Heart right ventricle (tissue), 16 donors: ENCODE data around the gene ANKRD33B. TPM values are rescaled to one million over a fixed set of nuclear protein-coding genes. Genes with fewer than 3 reads are reported as not detected.

Source experiments
- ATAC-seq, 8 donors: fragments of 200-7000 bp; cut with Tn5 transposase; one replicate each; pipeline ENCODE4 v1.9.1; 2020; ENCODE audit warnings: mild to moderate bottlenecking in 8 of 8, moderate library complexity in 8 of 8, moderate number of reproducible peaks in 1 of 8
- DNase-seq, 2 donors: peaks; one replicate each; pipeline ENCODE4 v3.0.0-alpha.2; 2020
- H3K27ac ChIP-seq, 10 donors: fragments of 200-600 bp; sonication (generic) in 2 of 10; one replicate each; pipeline versions ENCODE4 v1.5.0 to v1.8.0; 2020 to 2022; ENCODE audit warnings: mild to moderate bottlenecking in 3 of 10
- H3K27me3 ChIP-seq, 7 donors: fragments of 200-600 bp; one replicate each; pipeline ENCODE4 v1.8.0; 2021 to 2022; ENCODE audit warnings: mild to moderate bottlenecking in 2 of 7
- H3K36me3 ChIP-seq, 9 donors: fragments of 200-600 bp; sonication (generic) in 1 of 9; one replicate each; pipeline versions ENCODE4 v1.5.0 to v1.8.0; 2020 to 2022; ENCODE audit warnings: mild to moderate bottlenecking in 2 of 9
- H3K4me1 ChIP-seq, 9 donors: fragments of 200-600 bp; sonication (generic) in 1 of 9; one replicate each; pipeline versions ENCODE4 v1.5.0 to v1.8.0; 2020 to 2022; ENCODE audit warnings: mild to moderate bottlenecking in 4 of 9
- H3K4me3 ChIP-seq, 10 donors: fragments of 200-600 bp; sonication (generic) in 2 of 10; one replicate each; pipeline versions ENCODE4 v1.5.0 to v1.8.0; 2020 to 2022; ENCODE audit warnings: mild to moderate bottlenecking in 7 of 10, moderate library complexity in 2 of 10
- H3K9me3 ChIP-seq, 11 donors: fragments of 200-600 bp in 10 of 11; sonication (generic) in 2 of 11; one replicate each; pipeline versions ENCODE4 v1.5.0 to v1.8.0; 2013 to 2022; ENCODE audit warnings: mild to moderate bottlenecking in 2 of 11, control low read depth in 1 of 11, moderate library complexity in 1 of 11
- WGBS, 2 donors: extraction: QIAGEN DNeasy Blood & Tissue Kit; methylation state at CpG; one replicate each; pipeline ENCODE4 v1.1.7; 2013; ENCODE audit warnings: inconsistent platforms in 1 of 2; 5-methylcytosine and 5-hydroxymethylcytosine counted together
- intact Hi-C, 10 donors: fragments of 100-400 bp; cut with DNase I; formaldehyde crosslinking; loops; one replicate each; pipeline versions ENCODE4 v1.11.1 to v1.14.2; 2022
- polyA plus RNA-seq, 2 donors: library from polyadenylated mRNA; stranded (reverse); fragments of 200-250 nt; gene quantifications; one replicate each; pipeline ENCODE4 v1.2.3, GENCODE V29; 2013
- total RNA-seq, 10 donors: library from RNA; stranded (reverse); fragmentation: NEBNext Ultra II Directional in 3 of 10; extraction: Animal tissue kit (Norgen Biotek cat#: 25700) in 3 of 10; gene quantifications; one replicate each; pipeline versions ENCODE4 v1.2.1 to v1.2.4, GENCODE V29; 2021 to 2023
- TF ChIP-seq, protein P1 (sequence below), 9 donors: fragments of 200-600 bp; sonication (generic) in 2 of 9; IDR thresholded peaks; one replicate each; pipeline versions ENCODE4 v1.5.0 to v1.8.0; 2021 to 2022; ENCODE audit warnings: antibody characterized with exemption in 9 of 9, mild to moderate bottlenecking in 5 of 9, moderate library complexity in 1 of 9
- donor health status: Arrhythmogenic right ventricular cardiomyopathy.
- donor health status: ischemic (EF 13 %, LVEDD 7.1; RV severe dilation, severe dysfunction).
- donor health status: healthy with polysubstance abuse.
- donor health status: DM: no; HTN: yes; CAD: no.
- donor health status: DM: no; HTN: no; CAD: no.
- donor health status: ischemic (EF 25% LVEDD 6.9; RV normal size, moderate dysfunction).
- donor health status: ischemic (EF 25% LVEDD 5.7; RV mildly dilated, moderate dysfunction).
- donor health status: healthy.
- donor health status: DM: yes; HTN: yes; CAD: no.
- donor health status: Ischemic cardiomyopathy.
- donor health status: ischemic (EF 35%, LVEDD 5.7; RV mildly dilated, moderate dysfunction).
- donor health status: nonischemic (EF 11% LVEDD 7.7; RV severe dilation, severe dysfunction).
- donor health status: DM: yes; HTN: yes; CAD: no.
- donor health status: PGD.
- donor health status: ischemic (EF 29% LVEDD 5.4; RV normal size, mild dysfunction).
- donor health status: nonischemic (EF 23%, LVEDD 6.1; RV moderate dilation, normal function).

Gene ANKRD33B
- total and polyA plus RNA-seq, 12 donors, result 0.46 to 33.0 (median 13.3) TPM

- H3K27me3 ChIP-seq, result no peaks in the 10 kb centered on the region
- peaks cover 0 to 8% (median 3%) of the 10 kb centered on the region in 9 donors for H3K4me1 ChIP-seq
- intact Hi-C loops, result no loop called here
- WGBS, 2 donors, result 86 to 92% methylated on average over 4 of the region's 4 CpGs
- peaks cover 0 to 16% (median 0%) of the 10 kb centered on the region in 9 donors for H3K36me3 ChIP-seq
- peaks cover 0 to 4% (median 0%) of the 10 kb centered on the region in 11 donors for H3K9me3 ChIP-seq
- DNase-seq (no peak), ATAC-seq (no peak)
- no peak overlapping the region for H3K4me3 ChIP-seq
- TF ChIP-seq, protein P1, sequence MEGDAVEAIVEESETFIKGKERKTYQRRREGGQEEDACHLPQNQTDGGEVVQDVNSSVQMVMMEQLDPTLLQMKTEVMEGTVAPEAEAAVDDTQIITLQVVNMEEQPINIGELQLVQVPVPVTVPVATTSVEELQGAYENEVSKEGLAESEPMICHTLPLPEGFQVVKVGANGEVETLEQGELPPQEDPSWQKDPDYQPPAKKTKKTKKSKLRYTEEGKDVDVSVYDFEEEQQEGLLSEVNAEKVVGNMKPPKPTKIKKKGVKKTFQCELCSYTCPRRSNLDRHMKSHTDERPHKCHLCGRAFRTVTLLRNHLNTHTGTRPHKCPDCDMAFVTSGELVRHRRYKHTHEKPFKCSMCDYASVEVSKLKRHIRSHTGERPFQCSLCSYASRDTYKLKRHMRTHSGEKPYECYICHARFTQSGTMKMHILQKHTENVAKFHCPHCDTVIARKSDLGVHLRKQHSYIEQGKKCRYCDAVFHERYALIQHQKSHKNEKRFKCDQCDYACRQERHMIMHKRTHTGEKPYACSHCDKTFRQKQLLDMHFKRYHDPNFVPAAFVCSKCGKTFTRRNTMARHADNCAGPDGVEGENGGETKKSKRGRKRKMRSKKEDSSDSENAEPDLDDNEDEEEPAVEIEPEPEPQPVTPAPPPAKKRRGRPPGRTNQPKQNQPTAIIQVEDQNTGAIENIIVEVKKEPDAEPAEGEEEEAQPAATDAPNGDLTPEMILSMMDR (IDR thresholded peaks at IDR 0.05), result no peak
- no peak overlapping the region for H3K27ac ChIP-seq
Observed at GRCh38 chr5:10658265-10658664, 94.4 kb downstream of the ANKRD33B start.

DNA sequence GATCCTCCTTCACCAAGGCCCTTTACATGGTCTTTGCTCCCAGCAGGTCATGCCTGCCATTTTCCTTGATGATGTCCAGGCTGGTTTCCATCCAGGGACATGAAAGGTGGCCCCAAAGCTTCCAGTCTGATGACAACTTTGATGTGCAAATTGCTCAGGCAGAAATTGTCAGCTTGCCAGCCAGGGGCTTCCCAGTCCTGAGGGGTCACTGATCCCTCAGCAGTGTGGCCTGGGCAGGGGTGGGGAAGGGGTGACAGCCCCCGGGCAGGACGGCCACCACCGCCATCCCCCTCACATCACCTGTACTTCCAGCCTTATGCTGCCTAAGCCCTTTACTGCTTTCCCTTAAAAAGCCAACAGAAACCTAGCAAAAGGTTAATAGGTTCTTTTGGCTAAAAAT is 96.3 kb downstream of the ANKRD33B start:
- peaks cover 0 to 4% (median 0%) of the 10 kb centered on the region in 11 donors for H3K9me3 ChIP-seq
- no peaks in the 10 kb centered on the region for H3K27me3 ChIP-seq
- ATAC-seq, result no peak
- H3K4me1 ChIP-seq, result peaks cover 0 to 14% (median 9%) of the 10 kb centered on the region in 9 donors
- H3K4me3 ChIP-seq, result no peak overlapping the region
- DNase-seq, result no peak
- H3K27ac ChIP-seq, result no peak overlapping the region
- TF ChIP-seq, protein P1 (IDR thresholded peaks at IDR 0.05), result no peak
- WGBS, 2 donors, result 82 to 84% methylated on average over 3 of the region's 3 CpGs
- intact Hi-C loops, result no loop called here
- H3K36me3 ChIP-seq, result peaks cover 0 to 13% (median 0%) of the 10 kb centered on the region in 9 donors

DNA sequence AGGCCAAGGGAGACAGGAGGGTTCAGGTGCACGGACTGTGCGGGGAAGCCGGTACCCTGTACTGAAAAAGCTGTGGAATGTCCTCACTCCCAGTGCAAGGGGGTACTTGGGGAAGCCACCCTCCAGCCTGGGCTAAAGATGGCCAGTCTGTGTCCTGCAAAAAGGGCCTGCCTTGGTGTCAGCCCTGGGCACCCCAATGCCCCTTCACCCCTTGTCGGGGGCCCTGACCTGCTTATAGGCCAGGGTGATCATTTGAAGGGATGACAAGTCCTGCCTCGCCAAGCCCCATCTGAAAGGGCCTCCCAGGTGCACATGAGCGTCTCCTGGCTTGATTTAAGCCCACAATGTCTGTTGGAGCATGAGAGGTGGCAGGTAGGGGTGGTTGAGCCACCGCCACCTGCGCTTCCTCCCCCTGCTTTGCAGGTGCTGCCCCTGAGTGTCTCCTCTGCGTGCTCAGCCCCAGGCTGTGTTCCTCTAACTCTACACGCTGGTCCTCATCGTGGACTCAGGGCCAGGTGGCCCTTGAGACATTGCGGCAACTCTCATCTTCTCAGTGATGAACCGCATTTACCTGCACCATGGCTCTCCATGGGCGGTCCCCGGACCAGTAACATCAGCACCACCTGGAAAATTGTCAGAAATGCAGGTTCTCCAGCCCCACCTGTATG is 97.0 kb downstream of the ANKRD33B start:
- peaks cover 0 to 12% (median 9%) of the 10 kb centered on the region in 9 donors for H3K4me1 ChIP-seq
- WGBS, 2 donors, result 93% methylated on average over 15 of the region's 15 CpGs
- H3K9me3 ChIP-seq, result peaks cover 0 to 4% (median 0%) of the 10 kb centered on the region in 11 donors
- TF ChIP-seq, protein P1 (IDR thresholded peaks at IDR 0.05), result no peak
- no peak for ATAC-seq
- intact Hi-C loops, result no loop called here
- no peak overlapping the region for H3K4me3 ChIP-seq
- H3K27ac ChIP-seq, result no peak overlapping the region
- no peaks in the 10 kb centered on the region for H3K27me3 ChIP-seq
- no peak for DNase-seq
- H3K36me3 ChIP-seq, result peaks cover 0 to 8% (median 0%) of the 10 kb centered on the region in 9 donors

DNA sequence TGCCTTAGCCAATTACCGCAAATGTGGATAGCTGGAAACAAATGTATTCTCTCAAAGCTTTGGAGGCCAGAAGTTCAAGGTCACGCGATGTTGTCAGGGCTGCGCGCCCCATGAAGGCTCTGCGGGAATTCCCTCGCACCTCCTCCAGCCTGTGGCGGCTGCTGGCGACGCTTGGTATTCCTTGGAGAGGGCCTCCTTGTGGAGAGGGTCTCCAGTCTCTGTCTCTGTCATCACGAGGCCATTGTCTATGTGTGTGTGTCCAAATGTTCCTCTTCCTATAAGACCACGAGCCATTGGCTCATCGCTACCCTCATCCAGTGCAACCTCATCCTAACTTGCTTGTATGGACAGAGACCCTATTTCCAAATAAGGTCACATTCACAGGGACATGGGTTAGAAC is 97.5 kb downstream of the ANKRD33B start:
- DNase-seq (no peak), ATAC-seq (no peak)
- H3K27me3 ChIP-seq, result no peaks in the 10 kb centered on the region
- H3K27ac ChIP-seq, result no peak overlapping the region
- peaks cover 0 to 3% (median 0%) of the 10 kb centered on the region in 9 donors for H3K36me3 ChIP-seq
- WGBS, 2 donors, result 93 to 95% methylated on average over 13 of the region's 13 CpGs
- TF ChIP-seq, protein P1 (IDR thresholded peaks at IDR 0.05), result no peak
- intact Hi-C loops, result no loop called here
- peaks cover 0 to 4% (median 0%) of the 10 kb centered on the region in 11 donors for H3K9me3 ChIP-seq
- no peak overlapping the region for H3K4me3 ChIP-seq
- H3K4me1 ChIP-seq, result peaks cover 0 to 12% (median 9%) of the 10 kb centered on the region in 9 donors
